Activated gamma-delta T cell treated with anti-CD3 and anti-CD28 coated beads, Interleukin-2, amount 50 U/mL, for 16 hours (primary cell): ENCODE results near the gene MAB21L1.

ENCODE experiments used
- DNase-seq: peaks from one replicate; pipeline ENCODE4 v3.0.0-alpha.2; 2020; ENCODE audit warnings: low read depth

MAB21L1 gene

GRCh38 chr13:35475960-35476943 lies at the start of gene MAB21L1:
Gene MAB21L1 (minus strand): TSS chr13:35476689. CDS start chr13:35476138, 551 bp downstream.
- DNase-seq, result no peak

GRCh38 chr13:35524171-35524570 lies 47.7 kb upstream of the MAB21L1 start:
- no peak for DNase-seq

- no peak for DNase-seq
These were observed 42.0 kb upstream of the MAB21L1 start for GRCh38 chr13:35518337-35518946.

GRCh38 chr13:35514801-35515502 lies 38.5 kb upstream of the MAB21L1 start:
- no peak for DNase-seq

- DNase-seq, result no peak
These were observed 37.6 kb upstream of the MAB21L1 start for GRCh38 chr13:35514061-35514477.

- DNase-seq, result no peak
These were observed 35.9 kb upstream of the MAB21L1 start for GRCh38 chr13:35512271-35512920.

- DNase-seq, result no peak
These were observed 26.0 kb upstream of the MAB21L1 start for GRCh38 chr13:35502456-35502855.

GRCh38 chr13:35501661-35502235 lies 25.3 kb upstream of the MAB21L1 start:
- DNase-seq, result no peak

- DNase-seq, result no peak
These were observed 23.7 kb upstream of the MAB21L1 start for GRCh38 chr13:35500144-35500543.

GRCh38 chr13:35499676-35500075 lies 23.2 kb upstream of the MAB21L1 start:
- DNase-seq, result no peak

GRCh38 chr13:35499196-35499662 lies 22.7 kb upstream of the MAB21L1 start:
- DNase-seq, result no peak

GRCh38 chr13:35498231-35498630 lies 21.7 kb upstream of the MAB21L1 start:
- no peak for DNase-seq

GRCh38 chr13:35496761-35497386 lies 20.4 kb upstream of the MAB21L1 start:
- no peak for DNase-seq

- DNase-seq, result no peak
These were observed 19.5 kb upstream of the MAB21L1 start for GRCh38 chr13:35496006-35496405.

GRCh38 chr13:35489050-35489449 lies 12.6 kb upstream of the MAB21L1 start:
- DNase-seq, result no peak

- DNase-seq, result no peak
These were observed 8.9 kb upstream of the MAB21L1 start for GRCh38 chr13:35485424-35485823.

- no peak for DNase-seq
These were observed 7.9 kb upstream of the MAB21L1 start for GRCh38 chr13:35484384-35484783.

GRCh38 chr13:35483761-35484160 lies 7.3 kb upstream of the MAB21L1 start:
- no peak for DNase-seq

- no peak for DNase-seq
These were observed 6.0 kb upstream of the MAB21L1 start for GRCh38 chr13:35482527-35482926.

GRCh38 chr13:35481777-35482176 lies 5.3 kb upstream of the MAB21L1 start:
- DNase-seq, result no peak

GRCh38 chr13:35480346-35480745 lies 3.9 kb upstream of the MAB21L1 start:
- DNase-seq, result no peak
